ENCODE measurements around the gene VEGFC.

GRCh38 chr4:176760471-176760870 is 32.3 kb downstream of the VEGFC start:
- TF ChIP-seq CTCF (IDR thresholded peaks at IDR 0.05; ENCODE audit: poor library complexity, severe bottlenecking) (no peak), POLR2AphosphoS5 (IDR thresholded peaks at IDR 0.05) (no peak), EP300 (conservative IDR thresholded peaks at IDR 0.05; ENCODE audit: poor library complexity, severe bottlenecking) (no peak), EZH2 (IDR thresholded peaks at IDR 0.05; ENCODE audit: borderline replicate concordance, insufficient read depth, low read length, poor library complexity, severe bottlenecking) (no peak), RAD21 (conservative IDR thresholded peaks at IDR 0.05) (no peak), REST (IDR thresholded peaks at IDR 0.05; ENCODE audit: borderline replicate concordance) (no peak), SMC3 (conservative IDR thresholded peaks at IDR 0.05; ENCODE audit: poor library complexity) (no peak), TAF1 (IDR thresholded peaks at IDR 0.05; ENCODE audit: low read depth) (no peak), MXI1 (conservative IDR thresholded peaks at IDR 0.05; ENCODE audit: poor library complexity, severe bottlenecking) (no peak)

Measured in neural cell (in vitro differentiated cells).